ENCODE data around the gene NALCN.

Gene NALCN

DNA sequence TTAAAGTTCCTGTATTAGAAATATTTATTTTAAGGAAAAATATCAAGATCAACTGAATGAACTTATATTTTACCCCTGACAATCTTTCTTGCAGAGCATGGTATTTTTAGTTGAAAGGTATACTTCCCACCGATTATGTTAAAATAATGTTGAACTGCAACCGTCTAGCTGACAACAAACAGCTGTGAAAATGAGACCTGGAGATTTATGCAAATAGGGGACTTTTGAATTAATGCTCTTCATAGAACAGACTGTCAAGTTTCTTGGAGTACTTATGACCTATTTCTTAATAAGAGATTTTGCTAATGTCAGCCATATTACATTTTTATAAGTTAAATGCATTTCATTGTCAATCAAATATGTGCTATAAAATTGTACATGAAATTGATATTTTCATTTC is 210.9 kb downstream of the NALCN start:
- DNase-seq (ENCODE audit: low read depth): no peak

- DNase-seq (ENCODE audit: low read depth): no peak
Observed at GRCh38 chr13:101204270-101205020, 211.9 kb downstream of the NALCN start.

- no peak for DNase-seq (ENCODE audit: low read depth)
Observed at GRCh38 chr13:101202590-101202989, 213.7 kb downstream of the NALCN start.

DNA sequence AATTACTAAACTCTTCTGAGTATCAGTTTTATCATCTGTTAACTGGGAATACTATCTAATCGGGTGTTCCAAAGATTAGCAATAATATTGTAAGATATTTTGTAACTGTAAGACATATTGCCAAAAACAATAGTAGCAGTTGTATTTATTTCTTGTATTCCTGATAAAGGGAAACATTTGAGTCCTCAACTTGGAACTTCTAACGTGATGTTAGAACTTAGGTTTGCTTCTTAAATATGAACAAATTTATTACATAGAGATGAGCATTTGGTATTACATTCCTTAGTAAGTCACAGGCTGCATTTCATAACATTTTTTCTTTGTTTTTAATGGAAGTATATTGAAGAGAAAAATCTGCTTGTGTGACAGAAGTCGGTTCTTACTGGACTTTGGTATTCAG is 225.3 kb downstream of the NALCN start:
- DNase-seq (ENCODE audit: low read depth): no peak

GRCh38 chr13:101190337-101190736 is 226.0 kb downstream of the NALCN start:
- DNase-seq (ENCODE audit: low read depth): no peak

GRCh38 chr13:101185606-101186005 is 230.7 kb downstream of the NALCN start:
- DNase-seq (ENCODE audit: low read depth): no peak

- no peak for DNase-seq (ENCODE audit: low read depth)
Observed at GRCh38 chr13:101181076-101181685, 235.1 kb downstream of the NALCN start.

DNA sequence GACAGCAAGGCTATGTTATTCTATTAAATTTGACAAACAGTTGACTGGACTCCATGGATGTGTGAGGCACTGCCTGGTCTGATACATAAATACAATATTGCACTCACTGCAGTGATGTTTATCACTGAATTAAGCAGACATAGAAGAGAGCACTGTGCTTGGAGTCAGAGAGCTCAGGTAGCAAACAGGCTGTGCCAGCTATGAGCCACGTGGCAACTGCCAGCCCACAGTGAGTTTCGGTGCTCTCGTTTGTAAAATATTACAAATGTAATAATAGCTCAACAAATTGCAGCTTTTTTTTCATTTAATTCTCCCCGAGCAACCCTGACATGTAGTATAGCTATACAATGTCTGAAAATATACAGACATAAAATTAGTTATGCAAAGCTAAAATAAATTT is 237.3 kb downstream of the NALCN start:
- no peak for DNase-seq (ENCODE audit: low read depth)

DNA sequence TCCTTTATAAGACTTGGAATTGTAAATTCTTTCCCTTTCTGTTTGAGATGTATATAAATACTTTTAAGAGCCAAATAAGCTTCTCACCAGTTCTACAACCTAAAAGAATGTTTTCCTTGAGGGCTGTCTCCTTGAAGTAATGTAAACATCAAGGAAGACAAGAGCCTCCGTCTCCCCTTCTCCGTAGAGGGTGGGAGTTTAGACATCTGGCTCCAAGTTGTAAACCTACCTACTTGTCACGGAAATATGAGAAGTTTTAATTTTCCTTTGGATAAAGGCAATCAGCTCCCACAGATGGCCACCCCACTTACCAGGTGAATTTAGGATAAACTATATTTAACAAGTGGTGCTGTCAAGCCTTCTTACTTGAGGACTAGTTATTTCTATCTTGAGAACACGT is 237.9 kb downstream of the NALCN start:
- DNase-seq (ENCODE audit: low read depth): no peak

GRCh38 chr13:101170306-101170705 is 246.0 kb downstream of the NALCN start:
- DNase-seq (ENCODE audit: low read depth): no peak

DNA sequence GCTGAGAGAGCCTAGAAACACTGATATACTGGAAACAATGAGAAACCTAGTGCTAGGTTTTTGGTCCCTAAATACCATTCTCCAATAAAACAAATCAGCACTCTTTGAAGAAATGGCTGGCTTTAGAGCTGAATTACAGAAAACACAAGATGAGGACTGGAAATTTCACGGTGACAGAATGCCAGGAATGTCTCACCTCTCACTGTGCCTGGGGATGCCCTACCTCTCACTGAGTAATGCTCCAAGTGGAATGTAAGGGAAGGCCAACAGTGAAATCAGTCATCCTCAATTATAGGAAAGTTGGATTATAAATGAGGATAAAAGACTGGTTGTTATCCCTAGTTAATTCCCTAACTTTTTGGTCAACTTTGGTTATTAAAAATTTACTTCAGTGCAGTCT is 259.0 kb downstream of the NALCN start:
- DNase-seq (ENCODE audit: low read depth): no peak

- no peak for DNase-seq (ENCODE audit: low read depth)
Observed at GRCh38 chr13:101155920-101156319, 260.4 kb downstream of the NALCN start.

- DNase-seq (ENCODE audit: low read depth): no peak
Observed at GRCh38 chr13:101152184-101152583, 264.1 kb downstream of the NALCN start.

GRCh38 chr13:101150998-101151397 is 265.3 kb downstream of the NALCN start:
- DNase-seq (ENCODE audit: low read depth): no peak

DNA sequence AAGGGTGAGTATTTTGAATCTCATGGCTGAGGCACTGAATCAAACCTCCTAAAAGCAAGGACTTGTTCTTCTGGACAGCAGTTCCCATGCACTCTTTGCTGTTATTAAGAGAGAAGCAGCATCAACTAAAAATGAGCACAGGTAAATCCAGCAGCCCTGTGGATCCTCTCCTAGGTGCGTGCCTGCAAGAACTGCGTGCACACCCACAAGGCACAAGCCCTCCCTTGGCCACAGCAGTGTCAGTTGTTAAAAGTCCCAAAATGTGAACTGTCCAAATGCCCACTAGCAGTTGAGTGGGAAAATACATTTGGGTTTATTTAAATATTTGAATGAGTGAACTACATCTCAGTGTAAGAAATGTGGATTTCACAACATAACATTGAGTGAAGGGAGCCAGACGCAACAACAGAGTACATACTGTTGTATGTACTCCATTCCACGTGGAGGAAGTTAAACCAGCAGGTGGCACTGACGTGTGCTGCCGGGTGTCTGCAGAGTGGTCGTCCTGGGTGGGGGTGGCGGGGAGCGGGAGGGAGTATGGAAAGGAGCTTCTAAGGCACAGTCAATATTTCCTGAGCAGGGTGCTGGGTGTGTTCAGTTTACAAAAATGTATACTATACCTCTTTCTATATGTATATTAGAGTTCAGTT is 266.4 kb downstream of the NALCN start:
- no peak for DNase-seq (ENCODE audit: low read depth)

DNA sequence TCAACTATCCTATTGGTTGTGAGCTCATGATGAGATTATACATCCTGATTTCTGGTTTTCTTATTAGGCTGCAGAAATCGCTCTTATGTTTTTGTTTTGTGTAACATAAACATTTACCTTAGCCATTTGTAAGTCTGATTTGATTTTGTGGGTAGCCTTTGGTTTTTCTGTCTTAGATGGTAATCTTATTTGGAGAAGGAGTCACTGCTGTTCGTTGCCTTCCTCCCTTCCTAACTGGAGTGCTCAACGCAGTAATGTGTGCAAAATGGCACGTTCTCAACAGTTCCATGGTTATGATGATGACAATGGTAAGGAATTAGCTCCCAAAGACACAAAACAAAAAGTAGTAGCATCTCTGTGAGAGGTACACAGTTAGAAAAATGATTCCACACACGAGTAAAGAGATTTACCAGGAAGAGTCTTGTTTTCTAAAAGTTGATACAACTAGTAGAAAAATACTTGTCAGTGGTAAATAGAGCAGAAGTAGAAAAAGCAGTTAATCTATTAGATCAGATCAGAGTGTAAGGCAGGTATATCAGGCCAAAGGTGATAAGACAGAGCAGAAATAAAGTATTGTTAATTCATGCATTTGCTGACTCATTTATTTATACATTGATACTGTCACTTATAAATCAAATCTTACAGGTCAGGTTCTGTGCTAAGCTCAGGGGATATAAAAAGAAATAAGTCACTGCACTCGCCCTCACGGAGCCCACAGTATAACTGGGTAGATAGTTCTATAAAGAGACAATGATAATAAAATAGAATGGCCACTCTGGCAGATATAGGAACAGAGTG is 270.0 kb downstream of the NALCN start:
- DNase-seq (ENCODE audit: low read depth): no peak

DNA sequence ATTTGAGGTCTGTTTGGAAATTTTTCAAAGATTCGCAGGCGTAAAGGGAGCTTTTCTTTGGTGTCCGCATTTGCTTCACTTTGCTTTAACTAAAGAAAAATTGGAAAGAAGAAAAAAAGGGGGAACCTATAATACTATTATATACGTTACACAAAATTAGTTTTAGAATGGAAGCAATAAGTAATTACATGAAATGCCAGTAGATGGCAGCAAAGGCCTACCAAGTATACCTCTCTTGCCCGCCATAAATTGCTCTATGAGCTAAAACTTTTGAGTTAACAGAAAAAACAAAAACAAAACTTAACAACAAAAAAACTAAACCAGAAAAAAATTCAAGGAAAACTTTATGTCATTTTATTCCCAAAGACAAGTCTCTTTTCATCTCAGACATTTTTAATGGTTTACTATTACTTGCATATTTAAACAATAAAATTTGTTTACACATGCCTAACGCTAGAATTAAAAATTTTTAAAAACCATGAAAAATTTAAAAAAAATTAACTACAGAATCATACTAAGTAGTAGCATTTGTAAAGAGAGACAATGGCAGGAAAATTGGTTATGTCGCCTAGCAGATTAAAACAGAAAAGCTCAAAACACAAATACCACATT is 271.4 kb downstream of the NALCN start:
- DNase-seq (ENCODE audit: low read depth): no peak

DNA sequence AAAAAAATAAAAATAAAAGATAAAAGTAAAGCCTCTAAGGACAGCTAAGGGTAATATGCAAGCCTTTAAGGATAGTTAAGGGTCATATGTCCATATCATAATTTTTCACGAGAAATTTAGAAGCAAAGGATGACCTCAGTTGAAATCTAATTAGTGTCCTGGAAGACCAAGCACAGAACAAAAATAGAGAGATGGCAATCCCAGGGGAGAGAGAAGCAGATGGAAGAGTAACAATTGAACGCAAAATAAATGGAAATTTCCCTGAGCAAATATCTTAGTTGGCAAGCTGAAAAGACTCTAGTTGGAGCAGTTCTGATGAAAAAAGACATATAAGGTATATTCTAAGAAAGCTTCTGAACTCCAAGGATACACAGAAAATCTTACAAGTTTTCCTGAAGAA is 275.4 kb downstream of the NALCN start:
- DNase-seq (ENCODE audit: low read depth): no peak

DNA sequence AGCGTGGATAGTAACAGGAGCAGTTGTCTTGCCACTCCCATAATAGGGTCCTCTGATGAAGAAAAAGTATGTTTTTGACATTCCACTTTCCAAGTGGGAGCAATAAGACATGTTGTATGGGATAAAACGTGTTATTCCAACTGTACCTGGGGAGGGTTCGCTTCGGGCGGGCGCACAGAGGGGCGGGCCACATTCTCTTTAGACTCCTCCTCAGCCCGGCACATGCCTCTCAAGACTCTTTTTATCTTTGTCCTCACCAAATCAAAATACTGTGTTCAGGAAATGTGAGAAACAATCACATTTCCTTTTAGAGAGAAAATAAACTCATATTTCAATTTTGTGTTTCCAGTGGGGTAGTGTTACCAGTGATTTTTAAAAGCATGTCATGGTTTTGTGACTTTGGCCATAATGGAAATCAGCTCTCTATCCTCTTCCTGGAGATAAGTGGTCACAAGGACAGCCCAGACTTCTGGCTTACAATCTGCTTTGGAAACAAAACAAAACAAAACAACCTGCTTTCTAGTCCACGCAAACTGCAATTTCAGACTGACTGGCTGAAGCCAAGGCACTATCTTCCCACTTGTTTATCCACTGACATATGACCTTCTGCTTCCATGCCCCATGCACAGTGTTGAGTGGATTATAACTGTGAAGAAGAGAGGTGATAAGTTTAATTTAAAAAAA is 276.1 kb downstream of the NALCN start:
- no peak for DNase-seq (ENCODE audit: low read depth)

GRCh38 chr13:101139081-101139480 is 277.2 kb downstream of the NALCN start:
- DNase-seq (ENCODE audit: low read depth): no peak

- DNase-seq (ENCODE audit: low read depth): no peak
Observed at GRCh38 chr13:101127741-101128353, 288.5 kb downstream of the NALCN start.
